ENCODE data around the gene PDPK1.

The PDPK1 gene

GRCh38 chr16:2537451-2538379, at the start of gene PDPK1:
TSS of gene PDPK1 (plus strand) at chr16:2538021. CDS start at chr16:2538113, 92 bp downstream.
- TF ChIP-seq EP300 (IDR thresholded peaks at IDR 0.05; ENCODE audit: borderline replicate concordance) = peak; percentile 12; the same call in 1 of the 2 replicates
- peak; percentile 15; the same call in 1 of the 2 replicates for TF ChIP-seq TAF1 (IDR thresholded peaks at IDR 0.05; ENCODE audit: low read depth)
- no peak for TF ChIP-seq CREB1 (IDR thresholded peaks at IDR 0.05; ENCODE audit: low read depth)
- peak; percentile 44; the same call in 1 of the 2 replicates for TF ChIP-seq ZBTB7A (IDR thresholded peaks at IDR 0.05; ENCODE audit: low read depth)
- TF ChIP-seq, protein P1, sequence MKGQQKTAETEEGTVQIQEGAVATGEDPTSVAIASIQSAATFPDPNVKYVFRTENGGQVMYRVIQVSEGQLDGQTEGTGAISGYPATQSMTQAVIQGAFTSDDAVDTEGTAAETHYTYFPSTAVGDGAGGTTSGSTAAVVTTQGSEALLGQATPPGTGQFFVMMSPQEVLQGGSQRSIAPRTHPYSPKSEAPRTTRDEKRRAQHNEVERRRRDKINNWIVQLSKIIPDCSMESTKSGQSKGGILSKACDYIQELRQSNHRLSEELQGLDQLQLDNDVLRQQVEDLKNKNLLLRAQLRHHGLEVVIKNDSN (IDR thresholded peaks at IDR 0.05) = no peak
- peak; percentile 86 for TF ChIP-seq YY1 (IDR thresholded peaks at IDR 0.05; ENCODE audit: low read depth)

GRCh38 chr16:2489581-2489980, 48.2 kb upstream of the PDPK1 start:
- TF ChIP-seq, protein P2, sequence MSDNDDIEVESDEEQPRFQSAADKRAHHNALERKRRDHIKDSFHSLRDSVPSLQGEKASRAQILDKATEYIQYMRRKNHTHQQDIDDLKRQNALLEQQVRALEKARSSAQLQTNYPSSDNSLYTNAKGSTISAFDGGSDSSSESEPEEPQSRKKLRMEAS (IDR thresholded peaks at IDR 0.05) = no peak
- TF ChIP-seq, protein P1 (IDR thresholded peaks at IDR 0.05) = no peak
- TF ChIP-seq RAD21 (IDR thresholded peaks at IDR 0.05; ENCODE audit: low read depth) (no peak), ZBTB7A (IDR thresholded peaks at IDR 0.05; ENCODE audit: low read depth) (no peak), YY1 (IDR thresholded peaks at IDR 0.05; ENCODE audit: low read depth) (no peak), EGR1 (IDR thresholded peaks at IDR 0.05) (no peak), EP300 (IDR thresholded peaks at IDR 0.05; ENCODE audit: borderline replicate concordance) (no peak), FOXM1 (IDR thresholded peaks at IDR 0.05; ENCODE audit: borderline replicate concordance, low read depth) (no peak), TCF12 (IDR thresholded peaks at IDR 0.05; ENCODE audit: low read depth) (no peak), TAF1 (IDR thresholded peaks at IDR 0.05; ENCODE audit: low read depth) (no peak), TEAD4 (IDR thresholded peaks at IDR 0.05) (no peak), REST (IDR thresholded peaks at IDR 0.05; ENCODE audit: low read depth) (no peak), NFIC (IDR thresholded peaks at IDR 0.05) (no peak), CREB1 (IDR thresholded peaks at IDR 0.05; ENCODE audit: low read depth) (no peak), CEBPB (IDR thresholded peaks at IDR 0.05) (no peak)

GRCh38 chr16:2490190-2491105, 47.4 kb upstream of the PDPK1 start:
- no peak for TF ChIP-seq CEBPB (IDR thresholded peaks at IDR 0.05)
- TF ChIP-seq, protein P2 (IDR thresholded peaks at IDR 0.05) = no peak
- TF ChIP-seq REST (IDR thresholded peaks at IDR 0.05; ENCODE audit: low read depth) = no peak
- TF ChIP-seq TCF12 (IDR thresholded peaks at IDR 0.05; ENCODE audit: low read depth) = no peak
- no peak for TF ChIP-seq YY1 (IDR thresholded peaks at IDR 0.05; ENCODE audit: low read depth)
- no peak for TF ChIP-seq EGR1 (IDR thresholded peaks at IDR 0.05)
- TF ChIP-seq ZBTB7A (IDR thresholded peaks at IDR 0.05; ENCODE audit: low read depth) = no peak
- no peak for TF ChIP-seq TAF1 (IDR thresholded peaks at IDR 0.05; ENCODE audit: low read depth)
- TF ChIP-seq RAD21 (IDR thresholded peaks at IDR 0.05; ENCODE audit: low read depth) = no peak
- no peak for TF ChIP-seq FOXM1 (IDR thresholded peaks at IDR 0.05; ENCODE audit: borderline replicate concordance, low read depth)
- no peak for TF ChIP-seq EP300 (IDR thresholded peaks at IDR 0.05; ENCODE audit: borderline replicate concordance)
- TF ChIP-seq CREB1 (IDR thresholded peaks at IDR 0.05; ENCODE audit: low read depth) = no peak

GRCh38 chr16:2492292-2492691, 45.5 kb upstream of the PDPK1 start:
- TF ChIP-seq FOXM1 (IDR thresholded peaks at IDR 0.05; ENCODE audit: borderline replicate concordance, low read depth) = no peak
- no peak for TF ChIP-seq RAD21 (IDR thresholded peaks at IDR 0.05; ENCODE audit: low read depth)
- no peak for TF ChIP-seq EGR1 (IDR thresholded peaks at IDR 0.05)
- no peak for TF ChIP-seq CREB1 (IDR thresholded peaks at IDR 0.05; ENCODE audit: low read depth)
- TF ChIP-seq, protein P1 (IDR thresholded peaks at IDR 0.05) = no peak
- no peak for TF ChIP-seq TEAD4 (IDR thresholded peaks at IDR 0.05)
- TF ChIP-seq, protein P2 (IDR thresholded peaks at IDR 0.05) = no peak
- no peak for TF ChIP-seq REST (IDR thresholded peaks at IDR 0.05; ENCODE audit: low read depth)
